Stimulated activated effector memory CD8-positive, alpha-beta T cell treated with anti-CD3 and anti-CD28 coated beads, Interleukin-12 subunit alpha, Interleukin-12 subunit beta, amount 100 ng/mL, for 72 hours (primary cell): ENCODE measurements around the gene CDK7.
"Not testable (repeated sequence)": the region's sequence is repeated elsewhere in the genome, so short reads cannot be mapped to it uniquely, and the experiment has no call there.

Experiments used
- ATAC-seq: fragments of 150-1000 bp; cut with Tn5 transposase; 2 replicates; pipeline ENCODE4 v1.10.0; 2021
- DNase-seq, 2 donors: peaks; one replicate each; pipeline ENCODE4 v3.0.0; 2021 to 2022; ENCODE audit warnings: low spot score in 2 of 2
- H3K27ac Mint-ChIP-seq: one replicate; pipeline ENCODE4 v1.8.0; 2022; ENCODE audit warnings: mild to moderate bottlenecking, mixed read lengths
- H3K36me3 Mint-ChIP-seq: one replicate; pipeline ENCODE4 v1.8.0; 2022; ENCODE audit warnings: mild to moderate bottlenecking, mixed read lengths
- H3K4me1 Mint-ChIP-seq: one replicate; pipeline ENCODE4 v1.8.0; 2022; ENCODE audit warnings: mixed read lengths
- H3K4me3 Mint-ChIP-seq: one replicate; pipeline ENCODE4 v1.8.0; 2022; ENCODE audit warnings: mild to moderate bottlenecking, mixed read lengths
- H3K9me3 Mint-ChIP-seq: one replicate; pipeline ENCODE4 v1.8.0; 2022; ENCODE audit warnings: mixed read lengths

CDK7 gene

DNA sequence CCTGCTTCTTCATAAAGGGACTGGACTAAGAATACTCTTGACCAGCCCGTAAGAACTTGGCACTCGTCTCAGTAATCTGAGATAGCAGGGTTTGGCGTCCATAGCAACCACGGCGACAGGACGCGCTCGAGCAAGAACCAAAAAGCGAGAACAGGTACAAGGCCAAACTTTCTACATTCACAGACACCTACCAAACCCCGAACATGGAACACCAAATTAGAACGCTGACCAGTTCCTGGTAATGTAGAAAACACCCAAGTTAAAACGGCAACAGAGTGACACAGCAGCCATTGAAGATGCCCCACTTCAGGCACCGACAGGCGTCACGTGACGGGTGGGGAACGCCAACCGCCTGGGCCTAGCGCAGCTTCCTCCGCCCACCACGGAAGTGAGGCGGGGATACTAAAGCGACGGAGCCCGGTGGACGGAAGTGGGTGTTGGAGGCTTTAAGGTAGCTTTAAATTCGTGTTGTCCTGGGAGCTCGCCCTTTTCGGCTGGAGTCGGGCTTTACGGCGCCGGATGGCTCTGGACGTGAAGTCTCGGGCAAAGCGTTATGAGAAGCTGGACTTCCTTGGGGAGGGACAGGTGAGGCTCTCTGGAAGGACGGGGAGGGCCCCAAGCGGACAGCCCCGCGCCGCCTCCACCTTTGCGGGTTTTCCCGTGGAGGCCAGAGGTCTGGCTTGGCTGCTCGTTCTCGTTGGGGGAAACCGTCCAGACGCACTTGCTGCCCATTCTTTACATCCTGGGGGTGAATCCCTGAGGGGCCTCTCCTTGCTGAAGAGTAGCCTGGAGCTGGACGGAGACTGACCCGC, at the start of gene CDK7:
CDK7 (plus strand) TSS at position 430 of the 812 bp plus-strand sequence; CDS start at position 520, 90 bp downstream.
- H3K9me3 Mint-ChIP-seq: no peaks in the 10 kb centered on the region

DNA sequence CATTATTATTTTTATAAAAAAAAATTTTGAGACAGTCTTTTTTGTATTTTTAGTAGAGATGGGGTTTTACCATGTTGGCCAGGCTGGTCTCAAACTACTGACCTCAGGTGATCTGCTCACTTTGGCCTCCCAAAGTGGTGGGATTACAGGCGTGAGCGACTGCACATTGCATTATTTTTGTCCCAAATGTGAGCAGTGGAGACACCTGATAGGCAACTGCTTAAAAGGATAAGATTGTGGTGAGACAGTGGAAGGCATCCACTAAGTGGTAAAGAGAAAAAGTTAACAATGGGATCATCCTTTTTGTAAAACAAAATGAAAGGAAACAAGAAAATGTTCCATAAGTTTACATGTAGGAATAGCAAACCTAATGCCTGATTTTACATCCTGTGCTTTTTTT, 47.3 kb upstream of the CDK7 start:
- DNase-seq (no peak), ATAC-seq (no peak)
- Mint-ChIP-seq H3K4me3 (no peak overlapping the region), H3K4me1 (peaks cover 4% of the 10 kb centered on the region), H3K27ac (no peak overlapping the region), H3K9me3 (no peaks in the 10 kb centered on the region), H3K36me3 (peaks cover 19% of the 10 kb centered on the region)

More for the DNA sequence above, at the start of gene CDK7:
- DNase-seq (peak; percentile 85 to 96), ATAC-seq (peak; percentile 100)
- peak within 1 kb of the TSS; percentile 85 for H3K4me3 Mint-ChIP-seq
- peaks cover 26% of the 10 kb centered on the region for H3K4me1 Mint-ChIP-seq
- peak within 1 kb of the TSS; percentile 86 for H3K27ac Mint-ChIP-seq
- H3K36me3 Mint-ChIP-seq: peaks cover 47% of the 10 kb centered on the region

DNA sequence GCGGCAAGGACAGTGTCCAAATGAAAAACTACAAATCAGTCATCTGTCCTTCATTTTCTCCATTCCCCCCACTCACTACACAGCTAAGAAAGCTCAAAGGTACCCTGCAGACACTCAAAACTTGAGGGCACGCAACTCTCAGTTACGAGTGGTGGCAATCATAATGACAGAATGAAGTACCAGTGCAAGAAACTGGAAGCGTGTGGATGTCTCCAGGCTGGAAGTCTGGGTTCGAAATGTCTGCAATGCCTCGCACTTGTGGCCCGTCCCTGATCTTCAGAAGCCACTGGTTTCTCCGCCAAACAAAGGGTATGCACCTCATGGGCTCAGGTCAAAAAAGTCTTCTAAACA, 45.9 kb upstream of the CDK7 start:
- no peak for ATAC-seq
- Mint-ChIP-seq H3K9me3 (no peaks in the 10 kb centered on the region), H3K4me3 (peak overlapping the region; percentile 84)

DNA sequence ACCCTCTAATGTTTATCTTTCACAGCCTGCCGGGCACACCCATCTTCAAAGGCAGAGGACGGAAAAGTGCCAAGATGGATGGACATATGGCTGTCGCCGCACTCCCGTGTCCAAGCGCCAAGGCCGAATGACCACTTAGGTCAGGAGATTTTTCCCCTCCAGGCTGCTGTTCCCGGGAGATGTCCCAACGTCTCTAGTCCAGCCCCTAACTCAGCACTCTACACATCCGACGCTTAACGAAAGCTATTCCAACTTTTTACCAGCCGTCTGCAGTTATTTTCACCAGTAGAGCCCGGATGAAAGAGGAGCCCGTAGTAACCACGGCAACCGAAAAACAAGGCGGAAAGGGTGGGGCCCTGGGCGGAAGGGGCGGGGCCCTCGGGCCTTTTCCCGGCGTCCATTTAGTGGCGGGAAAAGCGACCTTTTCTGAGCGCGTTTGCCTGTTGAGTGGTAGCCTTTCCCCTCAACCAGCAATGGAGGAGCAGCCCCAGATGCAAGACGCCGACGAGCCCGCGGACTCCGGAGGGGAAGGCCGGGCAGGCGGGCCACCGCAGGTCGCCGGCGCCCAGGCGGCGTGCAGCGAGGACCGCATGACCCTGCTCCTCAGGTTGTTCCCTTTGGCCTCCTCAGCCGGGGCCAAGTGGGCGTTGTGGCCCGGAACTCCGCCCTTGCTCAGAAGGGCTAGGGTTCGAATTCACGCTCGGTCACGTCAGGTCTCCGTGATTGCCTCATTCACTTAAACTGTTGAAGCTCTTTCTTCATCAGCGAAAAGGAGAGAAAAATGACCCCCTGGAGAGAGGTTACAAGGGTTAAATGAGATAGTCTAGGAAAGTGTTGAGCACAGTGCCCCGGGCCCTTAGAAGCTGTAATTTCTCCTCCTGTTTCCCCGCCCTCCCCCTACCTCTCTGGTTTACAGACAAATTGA, 45.3 kb upstream of the CDK7 start, which contains the start of gene CENPH:
CENPH (plus strand) TSS at position 422 of the 925 bp plus-strand sequence; CDS start at position 474, 52 bp downstream.
- Mint-ChIP-seq H3K4me3 (peak within 1 kb of the TSS; percentile 84), H3K27ac (peak within 1 kb of the TSS; percentile 95), H3K36me3 (peaks cover 33% of the 10 kb centered on the region), H3K9me3 (no peaks in the 10 kb centered on the region), H3K4me1 (peaks cover 4% of the 10 kb centered on the region)
- ATAC-seq: peak; percentile 96
- peak; percentile 76 to 95 for DNase-seq

More for the DNA sequence above, 45.9 kb upstream of the CDK7 start:
- peak overlapping the region; percentile 95 for H3K27ac Mint-ChIP-seq
- H3K36me3 Mint-ChIP-seq: peaks cover 27% of the 10 kb centered on the region
- H3K4me1 Mint-ChIP-seq: peaks cover 4% of the 10 kb centered on the region
- DNase-seq: no peak

DNA sequence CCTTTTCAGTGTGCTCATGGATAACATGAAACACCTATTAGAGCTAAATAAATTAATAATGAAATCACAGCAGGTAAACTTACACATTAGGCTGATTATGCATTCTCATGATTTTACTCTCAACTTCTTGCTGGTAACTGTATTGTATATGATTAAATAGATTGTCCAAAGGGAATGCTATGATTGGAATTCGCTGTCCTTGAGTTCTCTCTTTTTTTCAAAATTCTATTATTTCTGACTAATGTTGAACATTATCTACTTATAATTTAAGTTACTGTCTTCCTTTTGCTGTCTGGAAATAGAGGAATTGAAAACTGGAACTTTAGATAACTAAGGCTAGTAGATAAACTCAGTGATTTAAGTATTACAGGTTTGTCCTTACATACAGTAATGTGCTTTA, 32.2 kb upstream of the CDK7 start:
- DNase-seq: no peak
- no peaks in the 10 kb centered on the region for H3K9me3 Mint-ChIP-seq
- H3K4me3 Mint-ChIP-seq: no peak overlapping the region
- no peaks in the 10 kb centered on the region for H3K4me1 Mint-ChIP-seq
- no peak for ATAC-seq
- peaks cover 84% of the 10 kb centered on the region for H3K36me3 Mint-ChIP-seq
- no peak overlapping the region for H3K27ac Mint-ChIP-seq

DNA sequence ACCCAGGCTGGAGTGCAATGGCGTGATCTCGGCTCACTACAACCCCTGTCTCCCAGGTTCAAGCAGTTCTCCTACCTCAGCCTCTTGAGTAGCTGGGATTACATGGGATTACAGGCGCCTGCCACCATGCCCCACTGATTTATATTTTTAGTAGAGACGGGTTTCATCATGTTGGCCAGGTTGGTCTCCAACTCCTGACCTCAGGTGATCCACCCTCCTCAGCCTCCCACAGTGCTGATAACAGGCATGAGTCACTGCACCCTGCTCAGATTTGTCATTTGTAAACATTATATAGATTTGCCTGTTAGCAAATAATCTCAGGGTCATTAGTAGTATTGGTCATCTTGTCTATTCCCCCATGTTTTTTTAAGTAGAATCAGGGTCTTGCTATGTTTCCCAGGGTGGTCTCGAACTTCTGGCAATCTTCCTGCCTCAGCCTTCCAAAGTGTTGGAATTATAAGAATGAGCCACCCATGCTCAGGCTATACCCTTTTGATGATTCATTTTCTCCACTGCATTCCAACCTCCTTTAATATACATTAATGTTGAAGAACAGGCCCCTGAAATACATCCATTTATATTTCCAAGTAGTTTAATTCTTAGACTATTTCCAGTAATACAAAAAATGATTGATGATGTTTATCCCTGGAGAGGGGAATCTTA, 28.0 kb upstream of the CDK7 start:
- H3K27ac Mint-ChIP-seq: peak overlapping the region; percentile 33
- no peaks in the 10 kb centered on the region for H3K9me3 Mint-ChIP-seq
- DNase-seq: no peak
- H3K4me3 Mint-ChIP-seq: no peak overlapping the region
- peaks cover 68% of the 10 kb centered on the region for H3K36me3 Mint-ChIP-seq
- no peaks in the 10 kb centered on the region for H3K4me1 Mint-ChIP-seq
- ATAC-seq: no peak

DNA sequence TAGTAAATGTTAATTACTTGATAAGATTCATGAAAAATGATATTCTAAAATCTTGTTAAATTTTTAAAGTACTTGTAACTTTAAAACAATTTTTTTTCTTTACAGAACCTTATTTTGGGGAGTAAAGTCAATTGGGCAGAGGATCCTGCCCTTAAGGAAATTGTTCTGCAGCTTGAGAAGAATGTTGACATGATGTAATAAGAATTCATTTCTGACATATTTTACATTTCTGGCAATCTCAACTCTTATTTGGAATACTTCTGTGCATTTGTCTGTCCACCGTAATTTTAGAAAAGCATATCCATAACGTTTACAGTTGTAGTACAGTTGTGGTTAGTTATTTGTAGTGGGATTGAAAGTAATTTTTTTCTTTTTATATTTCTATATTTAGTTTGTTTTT, 25.1 kb upstream of the CDK7 start:
- Mint-ChIP-seq H3K4me1 (no peaks in the 10 kb centered on the region), H3K4me3 (no peak overlapping the region), H3K27ac (no peak overlapping the region), H3K36me3 (peaks cover 47% of the 10 kb centered on the region), H3K9me3 (no peaks in the 10 kb centered on the region)
- no peak for DNase-seq
- ATAC-seq: no peak

DNA sequence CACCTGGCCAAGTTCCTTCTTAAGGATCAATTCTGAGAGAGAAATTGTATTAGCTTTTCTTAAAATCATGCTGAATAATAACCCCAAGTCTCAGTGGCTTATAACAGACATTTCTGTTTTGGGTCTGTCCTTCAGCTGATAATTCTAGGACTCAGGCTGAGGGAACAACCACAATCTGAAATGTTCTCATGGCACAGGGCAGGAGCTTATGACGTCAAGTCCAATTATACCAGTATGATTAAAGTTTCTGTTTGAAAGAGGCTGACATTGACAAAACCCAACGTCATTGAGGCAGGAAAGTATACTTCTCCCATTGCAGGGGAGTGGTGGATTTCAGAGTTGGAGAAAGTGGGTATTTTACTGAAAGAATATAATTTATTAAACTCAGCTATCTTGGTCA, 23.5 kb upstream of the CDK7 start:
- H3K9me3 Mint-ChIP-seq: no peaks in the 10 kb centered on the region
- H3K4me1 Mint-ChIP-seq: no peaks in the 10 kb centered on the region
- H3K4me3 Mint-ChIP-seq: no peak overlapping the region
- ATAC-seq: no peak
- DNase-seq: no peak
- H3K27ac Mint-ChIP-seq: no peak overlapping the region
- H3K36me3 Mint-ChIP-seq: peaks cover 31% of the 10 kb centered on the region

DNA sequence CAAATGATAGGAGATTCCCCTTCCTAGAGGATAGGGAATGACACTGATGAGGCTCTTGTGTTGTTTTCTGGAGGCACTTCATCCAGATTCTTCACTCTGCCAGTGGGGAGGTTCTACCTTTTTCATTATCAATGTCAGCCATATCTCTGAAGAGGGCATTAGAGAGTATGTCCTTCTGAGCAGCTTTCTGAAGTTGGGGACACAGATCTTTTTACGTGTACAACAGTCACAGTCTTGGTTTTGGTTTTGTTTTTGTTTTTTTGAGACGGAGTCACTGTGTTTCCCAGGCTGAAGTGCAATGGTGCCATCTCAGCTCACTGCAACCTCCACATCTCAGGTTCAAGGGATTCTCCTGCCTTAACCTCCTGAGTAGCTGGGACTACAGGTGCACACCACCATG, 22.7 kb upstream of the CDK7 start:
- H3K4me3 Mint-ChIP-seq: no peak overlapping the region
- H3K9me3 Mint-ChIP-seq: no peaks in the 10 kb centered on the region
- H3K4me1 Mint-ChIP-seq: no peaks in the 10 kb centered on the region
- H3K36me3 Mint-ChIP-seq: peaks cover 28% of the 10 kb centered on the region
- H3K27ac Mint-ChIP-seq: no peak overlapping the region
- ATAC-seq (peak; percentile 31), DNase-seq (no peak)

DNA sequence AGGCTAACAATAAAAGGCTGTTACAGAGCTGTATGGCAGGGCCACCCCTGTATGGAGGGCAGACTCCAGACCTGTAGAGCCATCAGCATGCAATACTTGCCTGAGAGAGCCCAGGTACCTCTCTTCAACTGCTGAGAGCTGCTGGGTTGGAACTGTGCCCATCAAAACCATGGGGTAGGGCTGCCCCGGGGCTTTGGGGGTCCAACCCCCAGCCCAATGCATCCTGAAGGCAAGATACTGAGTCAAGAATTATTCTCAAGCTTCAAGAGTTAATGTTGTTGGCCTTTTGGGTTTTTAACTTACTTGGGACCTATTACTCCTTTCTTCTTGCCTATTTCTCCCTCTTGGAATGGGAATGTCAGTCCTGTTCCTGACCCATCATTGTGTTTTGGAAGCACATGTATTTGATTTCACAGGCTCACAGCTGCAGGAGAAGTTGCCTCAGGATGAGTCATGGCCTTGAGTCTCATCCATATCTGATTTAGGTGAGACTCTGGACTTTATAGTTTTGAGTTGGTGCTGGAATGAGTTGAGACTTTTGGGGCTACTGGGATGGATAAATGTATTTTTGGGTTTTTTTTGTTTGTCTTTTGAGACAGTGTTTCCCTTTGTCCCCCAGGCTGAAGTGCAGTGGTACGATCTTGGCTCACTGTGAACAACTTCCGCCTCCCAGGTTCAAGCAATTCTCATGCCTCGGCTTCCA, 21.0 kb upstream of the CDK7 start:
- no peak for ATAC-seq
- peaks cover 36% of the 10 kb centered on the region for H3K36me3 Mint-ChIP-seq
- no peaks in the 10 kb centered on the region for H3K9me3 Mint-ChIP-seq
- no peak for DNase-seq
- H3K4me1 Mint-ChIP-seq: peaks cover 6% of the 10 kb centered on the region
- no peak overlapping the region for H3K4me3 Mint-ChIP-seq
- no peak overlapping the region for H3K27ac Mint-ChIP-seq

DNA sequence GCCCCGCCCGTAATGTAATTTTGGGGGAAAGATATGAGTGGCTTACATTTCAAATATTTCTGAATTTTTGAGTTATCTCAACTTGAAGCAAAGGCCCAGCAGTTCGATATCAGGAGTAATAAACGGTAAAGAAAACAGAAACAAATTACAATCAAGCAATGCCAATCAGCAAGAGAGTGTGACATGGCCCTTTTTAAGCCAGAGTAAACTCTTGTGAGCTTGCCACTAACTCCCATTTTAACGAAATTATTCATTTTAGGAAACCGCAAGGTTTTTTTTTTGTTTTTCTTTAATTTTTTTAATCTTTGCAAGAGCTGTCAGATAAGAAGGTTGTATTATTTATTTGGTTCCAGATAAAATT, 17.6 kb upstream of the CDK7 start:
- DNase-seq (no peak), ATAC-seq (no peak)
- peak overlapping the region; percentile 99 for H3K4me3 Mint-ChIP-seq

DNA sequence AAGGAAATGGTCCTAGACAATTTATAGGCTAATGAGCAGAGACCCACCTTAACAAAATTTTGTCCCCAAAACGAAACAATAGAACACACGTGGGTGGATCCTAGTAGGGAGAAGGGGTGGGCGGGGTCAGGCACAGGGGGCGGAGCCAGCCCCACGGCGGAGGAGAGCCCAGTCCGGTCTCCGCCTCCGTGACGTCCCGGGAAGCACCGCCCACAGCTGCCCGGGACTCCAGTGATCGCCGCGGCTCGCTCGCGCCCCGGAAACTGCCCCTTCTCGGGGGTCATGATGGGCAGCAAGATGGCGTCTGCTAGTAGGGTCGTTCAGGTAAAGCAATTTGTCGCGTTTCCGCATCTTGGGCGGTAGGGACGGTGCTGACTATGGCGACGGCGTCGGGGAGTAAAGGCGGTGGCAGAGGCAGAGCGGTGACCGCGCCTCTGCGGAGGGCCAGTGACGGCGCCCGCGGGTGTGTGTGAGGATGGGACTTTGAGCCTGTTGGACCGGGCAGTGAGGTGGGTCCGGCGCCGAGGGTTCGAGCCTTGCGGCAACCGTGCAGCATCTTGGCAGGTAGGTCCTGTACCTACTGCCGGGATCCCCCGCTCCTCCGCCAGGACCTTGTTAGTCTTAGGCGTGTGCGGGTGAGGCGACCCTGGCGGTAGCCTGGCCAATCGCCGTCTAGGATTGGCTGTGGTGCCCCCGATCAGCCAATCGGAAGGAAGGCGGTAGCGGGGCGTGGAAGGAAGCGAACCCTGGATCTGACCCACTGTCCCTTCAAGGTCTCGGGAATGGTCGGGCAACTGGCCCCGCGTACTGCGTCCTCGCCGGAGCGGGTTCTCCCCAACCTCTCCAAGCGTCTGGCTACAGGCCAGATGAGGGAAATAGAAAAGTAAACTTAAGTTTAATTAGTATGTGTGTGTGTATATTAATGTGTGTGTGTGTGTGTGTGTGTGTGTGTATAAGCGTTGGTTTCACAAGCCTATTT, 16.8 kb upstream of the CDK7 start:
- ATAC-seq: peak; percentile 96
- peaks cover 11% of the 10 kb centered on the region for H3K4me1 Mint-ChIP-seq

More for the DNA sequence above, 17.6 kb upstream of the CDK7 start:
- H3K27ac Mint-ChIP-seq: peak overlapping the region; percentile 97
- peaks cover 19% of the 10 kb centered on the region for H3K36me3 Mint-ChIP-seq
- H3K9me3 Mint-ChIP-seq: no peaks in the 10 kb centered on the region
- peaks cover 11% of the 10 kb centered on the region for H3K4me1 Mint-ChIP-seq

DNA sequence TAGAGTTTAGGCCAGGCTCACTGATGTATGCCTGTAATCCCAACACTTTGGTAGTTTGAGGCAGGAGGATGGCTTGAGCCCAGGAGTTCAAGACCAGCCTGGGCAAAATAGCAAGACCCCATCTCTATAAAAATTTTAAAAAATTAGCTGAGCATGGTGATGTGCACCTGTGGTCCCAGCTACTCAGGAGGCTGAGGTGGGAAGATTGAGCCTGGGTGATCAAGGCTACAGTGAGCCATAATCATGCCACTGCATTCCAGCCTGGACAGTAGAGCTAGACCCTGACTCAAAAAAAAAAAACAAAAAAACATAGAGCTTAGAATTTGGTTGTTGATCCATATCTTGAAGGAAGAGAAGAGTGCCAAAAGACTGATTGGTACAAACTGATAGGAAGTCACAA, 14.7 kb upstream of the CDK7 start:
- peaks cover 30% of the 10 kb centered on the region for H3K36me3 Mint-ChIP-seq
- H3K4me1 Mint-ChIP-seq: peaks cover 11% of the 10 kb centered on the region
- no peak overlapping the region for H3K27ac Mint-ChIP-seq
- H3K4me3 Mint-ChIP-seq: no peak overlapping the region
- H3K9me3 Mint-ChIP-seq: no peaks in the 10 kb centered on the region
- ATAC-seq (no peak), DNase-seq (no peak)

More for the DNA sequence above, 16.8 kb upstream of the CDK7 start:
- peak overlapping the region; percentile 97 for H3K27ac Mint-ChIP-seq
- peak; percentile 85 to 95 for DNase-seq
- peaks cover 19% of the 10 kb centered on the region for H3K36me3 Mint-ChIP-seq
- H3K4me3 Mint-ChIP-seq: peak overlapping the region; percentile 99
- H3K9me3 Mint-ChIP-seq: no peaks in the 10 kb centered on the region

DNA sequence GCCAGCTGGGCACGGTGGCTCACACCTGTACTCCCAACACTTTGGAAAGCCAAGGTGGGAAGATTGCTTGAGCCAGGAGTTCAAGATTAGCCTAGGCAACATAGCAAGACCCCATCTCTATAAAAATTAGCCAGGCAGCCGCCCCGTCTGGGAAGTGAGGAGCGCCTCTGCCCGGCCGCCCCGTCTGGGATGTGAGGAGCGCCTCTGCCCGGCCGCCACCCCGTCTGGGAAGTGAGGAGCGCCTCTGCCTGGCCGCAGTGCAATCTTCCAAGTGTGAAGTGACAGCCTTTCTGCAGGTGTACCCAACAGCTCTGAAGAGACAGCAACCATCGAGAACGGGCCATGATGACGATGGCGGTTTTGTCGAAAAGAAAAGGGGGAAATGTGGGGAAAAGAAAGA, 14.3 kb upstream of the CDK7 start:
- H3K36me3 Mint-ChIP-seq: peaks cover 35% of the 10 kb centered on the region
- H3K4me1 Mint-ChIP-seq: peaks cover 11% of the 10 kb centered on the region
- H3K27ac Mint-ChIP-seq, H3K4me3 Mint-ChIP-seq, ATAC-seq, DNase-seq, H3K9me3 Mint-ChIP-seq: not testable (repeated sequence)
